Spleen (tissue), 7 donors: ENCODE measurements around the gene FKBP2.

Experiments
- CTCF ChIP-seq, 11 experiments: fragments of 200-600 bp in 7 of 11; fragments of 450-650 bp in 4 of 11; sonication (generic) in 4 of 11; IDR thresholded peaks in 8 of 11; conservative IDR thresholded peaks in 3 of 11; 1 replicate in 7 of 11; 2 replicates in 4 of 11; pipeline versions ENCODE4 v1.4.0 to v1.8.0; 2016 to 2021; ENCODE audit warnings: antibody characterized with exemption in 11 of 11, inconsistent platforms in 4 of 11, mild to moderate bottlenecking in 1 of 11
- POLR2A ChIP-seq, 3 donors: fragments of 450-650 bp; IDR thresholded peaks; one replicate each; pipeline ENCODE4 v1.5.1; 2017; ENCODE audit warnings: antibody characterized with exemption in 3 of 3, mild to moderate bottlenecking in 1 of 3
- POLR2AphosphoS5 ChIP-seq, 3 donors: sonication (generic); formaldehyde crosslinking; IDR thresholded peaks; one replicate each; pipeline ENCODE4 v1.5.1; 2017; ENCODE audit warnings: antibody characterized with exemption in 3 of 3
- donor health status: DM: no; HTN: no; CAD: no; lungs with moderate emphysema.
- donor health status: DM: no; HTN: no; CAD: no.
- donor health status: DM: no; HTN: no; CAD: no.

GRCh38 chr11:64265176-64266160, 24.6 kb downstream of the FKBP2 start:
- TF ChIP-seq POLR2AphosphoS5 (IDR thresholded peaks at IDR 0.05) = no peak
- TF ChIP-seq POLR2A (IDR thresholded peaks at IDR 0.05) = no peak
- no peak for TF ChIP-seq CTCF (IDR thresholded peaks at IDR 0.05 in 8 of 11, conservative IDR thresholded peaks at IDR 0.05 in 3 of 11)
